Endometrium (tissue), 2 donors: ENCODE measurements around the gene TP53BP1.

ENCODE experiments used
- FAIRE-seq: peaks from 2 replicates; lab custom pipeline; 2012; peaks lifted over from hg19 to GRCh38; lab: Jason Lieb, UNC
- donor health status: control.
- donor health status: control.

The TP53BP1 gene

DNA sequence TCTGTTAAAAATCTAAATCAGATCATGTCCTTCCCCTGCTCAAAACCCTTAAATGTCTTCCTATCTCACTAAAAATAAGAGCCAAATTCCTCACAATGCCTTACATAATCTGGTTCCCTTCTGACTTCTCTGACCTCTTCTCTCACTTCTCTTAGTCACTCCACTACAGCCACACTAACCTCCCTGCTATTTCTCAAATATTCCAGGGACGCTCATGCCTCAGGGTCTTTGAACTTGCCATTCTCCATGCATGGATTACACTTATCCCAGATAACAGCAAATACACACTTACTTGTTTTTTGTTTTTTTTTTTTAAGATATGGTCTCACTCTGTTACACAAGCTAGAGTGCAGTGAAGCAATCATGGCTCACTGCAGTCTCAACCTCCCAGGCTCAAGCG, 8.5 kb downstream of the TP53BP1 start:
- FAIRE-seq = no peak

DNA sequence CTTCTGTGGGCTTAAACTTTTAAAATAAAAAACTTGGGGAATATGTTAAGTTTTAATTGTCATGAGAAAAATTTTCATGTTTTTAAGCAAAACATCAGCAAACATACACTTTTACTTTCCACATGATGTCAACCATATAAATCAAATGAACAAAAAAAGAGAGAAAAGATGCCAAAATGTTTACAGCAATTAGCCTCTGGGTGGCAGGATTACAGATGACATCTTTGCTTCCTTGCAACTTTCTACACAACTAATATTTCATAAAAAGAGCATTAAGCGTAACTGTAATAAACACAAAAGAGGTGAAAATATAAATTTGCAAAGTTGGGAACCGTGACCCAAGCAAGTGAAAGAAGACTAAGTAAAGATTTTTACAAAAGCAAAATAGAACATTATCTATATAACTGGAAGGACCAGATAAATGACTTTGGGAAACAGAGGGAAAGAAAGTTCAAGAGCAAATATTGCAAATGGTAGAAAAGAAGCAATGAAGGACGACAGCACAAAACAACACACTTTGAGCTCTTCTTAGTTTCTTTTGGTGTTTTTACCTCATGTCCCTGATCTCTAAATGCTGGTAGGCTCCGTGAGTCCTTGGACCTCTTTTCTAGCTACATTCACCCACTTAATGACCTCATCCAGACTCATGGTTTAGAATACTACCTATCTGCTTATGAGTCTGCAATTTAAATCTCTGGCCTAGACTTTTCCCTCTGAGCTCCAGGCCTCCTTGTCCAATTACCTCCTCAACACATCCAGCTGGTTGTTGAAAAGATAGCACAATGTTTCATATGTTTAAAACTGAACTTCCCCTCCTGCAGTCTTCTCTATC, 9.4 kb downstream of the TP53BP1 start:
- FAIRE-seq = peak; percentile 61

DNA sequence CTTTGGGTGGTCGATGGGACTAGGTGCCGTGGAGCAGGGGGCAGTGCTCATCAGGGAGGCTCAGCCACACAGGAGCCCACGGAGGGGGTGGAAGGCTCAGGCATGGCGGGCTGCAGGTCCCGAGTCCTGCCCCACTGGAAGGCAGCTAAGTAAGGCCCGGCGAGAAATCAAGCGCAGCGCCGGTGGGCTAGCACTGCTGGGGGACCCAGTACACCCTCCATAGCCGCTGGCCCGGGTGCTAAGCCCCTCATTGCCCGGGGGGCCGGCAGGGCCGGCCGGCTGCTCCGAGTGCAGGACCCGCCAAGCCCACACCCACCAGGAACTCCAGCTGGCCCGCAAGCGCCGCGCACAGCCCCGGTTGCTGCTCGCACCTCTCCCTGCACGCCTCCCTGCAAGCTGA, 19.1 kb downstream of the TP53BP1 start:
- no peak for FAIRE-seq

DNA sequence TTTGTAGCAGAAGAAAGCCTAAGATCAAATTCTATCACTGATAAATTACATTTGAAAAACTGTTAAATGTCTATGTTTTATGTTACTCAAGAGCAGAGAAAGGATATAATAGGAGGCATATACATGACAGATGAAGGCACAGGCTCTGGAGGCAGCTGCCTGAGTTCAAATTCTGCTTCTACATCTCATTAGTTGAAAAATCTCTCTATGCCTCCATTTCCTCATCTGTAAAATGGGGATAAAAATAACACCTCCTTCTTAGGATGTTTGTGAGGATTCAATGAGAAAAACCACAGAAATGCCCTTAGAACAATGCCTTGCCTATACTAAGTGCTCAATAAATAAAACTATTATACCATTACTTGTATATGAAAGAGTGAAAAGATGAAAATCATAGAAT, 21.0 kb downstream of the TP53BP1 start:
- no peak for FAIRE-seq

DNA sequence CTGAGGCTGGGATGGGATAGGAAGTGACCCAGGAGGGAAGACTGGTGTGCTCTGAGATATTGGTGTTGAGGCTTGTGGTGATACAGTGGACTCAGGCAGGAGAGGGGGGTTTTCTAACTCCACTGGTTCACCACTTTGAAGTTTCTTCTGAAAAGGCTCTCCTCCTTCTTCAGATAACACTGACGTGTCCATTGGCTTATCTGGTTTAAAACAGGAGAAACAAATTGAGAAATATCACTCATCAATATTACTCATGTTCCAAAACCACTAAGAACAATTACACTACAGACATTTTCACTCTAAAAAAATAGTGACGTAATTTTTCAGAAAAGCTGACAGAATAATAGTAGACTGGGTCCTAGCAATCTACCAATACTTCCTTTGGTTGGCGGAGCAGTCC, 23.1 kb downstream of the TP53BP1 start:
- FAIRE-seq = no peak

DNA sequence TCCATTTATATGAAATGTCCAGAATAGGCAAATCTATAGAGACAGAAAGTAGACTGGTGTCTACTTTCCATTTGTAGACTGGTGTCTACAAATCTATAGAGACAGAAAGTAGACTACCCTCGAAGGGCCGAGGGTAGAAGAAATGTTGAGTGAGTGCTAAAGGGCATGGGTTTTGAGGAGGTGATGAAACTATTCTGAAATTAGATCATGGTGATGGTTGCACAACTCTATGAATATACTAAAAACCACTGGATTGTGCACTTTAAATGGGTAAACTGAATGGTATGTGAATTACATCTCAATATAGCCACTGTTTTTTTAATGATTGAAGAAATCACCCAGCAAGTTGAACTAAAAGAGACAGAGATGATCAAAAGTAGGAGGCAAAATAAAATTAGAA, 27.9 kb downstream of the TP53BP1 start:
- no peak for FAIRE-seq

DNA sequence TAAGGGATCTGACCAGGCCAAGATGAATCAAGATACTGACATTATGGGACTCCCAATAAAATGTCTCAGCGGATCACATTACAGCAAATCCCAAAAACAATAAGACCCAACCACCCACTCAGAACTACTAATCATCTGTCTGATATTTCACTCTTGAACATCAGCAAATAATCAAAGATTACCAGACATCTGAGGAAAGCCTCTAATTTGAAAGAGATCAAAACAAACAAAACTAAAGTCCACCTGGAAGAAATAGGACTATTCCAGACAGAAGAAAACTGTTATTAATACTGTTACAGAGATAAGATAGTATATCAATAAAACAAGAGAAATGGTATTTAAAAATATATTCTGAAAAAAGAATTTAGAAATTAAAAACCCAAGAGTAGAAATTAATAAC, 29.0 kb downstream of the TP53BP1 start:
- FAIRE-seq = no peak

DNA sequence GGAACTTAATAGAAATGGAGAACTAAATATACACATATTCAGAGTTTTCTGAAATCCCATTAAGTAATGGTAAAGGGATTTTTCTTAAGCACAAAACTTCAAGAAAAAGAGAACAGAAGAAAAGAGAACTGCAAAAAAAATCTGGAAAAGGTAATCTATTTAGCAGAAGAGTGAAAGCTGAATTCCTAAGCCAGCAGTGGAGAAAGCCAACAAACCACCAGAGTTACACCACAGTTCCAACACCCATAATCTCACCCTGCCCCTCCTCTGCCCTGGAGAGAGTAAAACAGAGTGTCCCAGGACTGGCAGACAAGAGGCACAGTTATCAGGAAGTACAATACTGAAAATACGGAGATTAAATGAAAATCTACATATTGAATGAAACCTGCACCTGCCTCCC, 29.4 kb downstream of the TP53BP1 start:
- no peak for FAIRE-seq

DNA sequence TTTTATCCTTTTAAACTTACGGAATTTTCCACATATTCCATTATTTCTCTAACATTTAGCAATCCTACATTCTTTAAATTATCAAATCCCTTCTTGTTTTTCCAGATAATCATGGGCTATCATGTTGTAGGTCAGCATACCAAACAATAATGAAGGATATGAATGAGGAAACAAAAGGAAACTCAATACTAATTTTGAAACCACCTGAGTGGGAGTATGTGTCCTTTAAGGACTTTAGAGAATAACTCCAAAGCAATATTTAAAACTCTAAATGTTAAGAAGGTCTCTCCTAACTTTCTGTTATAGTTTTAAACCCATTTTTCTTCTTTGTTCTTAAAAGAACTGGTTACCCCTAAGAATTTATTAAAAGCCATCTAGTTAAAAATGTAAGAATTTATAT, 43.0 kb downstream of the TP53BP1 start:
- FAIRE-seq = no peak

DNA sequence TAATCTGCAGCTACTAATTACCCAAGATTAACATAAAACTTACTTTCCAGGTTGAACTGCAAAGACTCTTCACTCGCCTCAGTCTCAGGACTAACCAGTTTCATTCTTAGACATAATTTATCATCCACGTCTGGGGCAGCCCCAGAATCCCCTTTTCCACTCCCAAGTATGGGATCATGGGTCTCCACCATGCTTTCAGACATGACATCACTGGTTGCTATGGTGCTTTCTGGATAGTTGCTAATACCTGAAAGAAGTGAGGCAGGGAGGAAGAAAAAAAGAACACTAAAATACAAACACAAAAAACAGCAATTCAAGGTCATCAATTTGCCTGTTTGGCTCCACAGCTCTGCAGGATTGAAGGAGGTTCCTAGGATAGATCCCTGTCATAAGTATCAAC, 46.6 kb downstream of the TP53BP1 start:
- FAIRE-seq = no peak

DNA sequence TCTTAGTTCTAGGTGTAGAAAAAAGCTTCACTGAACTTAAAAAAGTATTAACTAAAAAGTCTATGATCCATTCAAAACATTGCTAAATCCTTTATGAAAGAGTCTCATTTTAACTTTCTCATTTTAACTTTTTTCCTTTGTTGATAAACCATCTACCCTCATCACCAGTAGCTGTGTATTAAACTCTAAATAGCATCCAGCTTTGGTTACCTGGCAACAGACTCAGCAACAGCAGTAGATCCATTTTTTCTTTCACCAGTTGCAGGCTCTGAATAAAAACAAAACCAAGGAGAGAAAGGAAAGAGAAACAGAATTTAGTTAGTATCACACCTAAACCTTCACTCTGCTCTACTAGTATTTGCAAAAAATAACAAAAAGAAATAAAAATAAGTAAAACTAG, 51.6 kb downstream of the TP53BP1 start:
- FAIRE-seq = no peak

DNA sequence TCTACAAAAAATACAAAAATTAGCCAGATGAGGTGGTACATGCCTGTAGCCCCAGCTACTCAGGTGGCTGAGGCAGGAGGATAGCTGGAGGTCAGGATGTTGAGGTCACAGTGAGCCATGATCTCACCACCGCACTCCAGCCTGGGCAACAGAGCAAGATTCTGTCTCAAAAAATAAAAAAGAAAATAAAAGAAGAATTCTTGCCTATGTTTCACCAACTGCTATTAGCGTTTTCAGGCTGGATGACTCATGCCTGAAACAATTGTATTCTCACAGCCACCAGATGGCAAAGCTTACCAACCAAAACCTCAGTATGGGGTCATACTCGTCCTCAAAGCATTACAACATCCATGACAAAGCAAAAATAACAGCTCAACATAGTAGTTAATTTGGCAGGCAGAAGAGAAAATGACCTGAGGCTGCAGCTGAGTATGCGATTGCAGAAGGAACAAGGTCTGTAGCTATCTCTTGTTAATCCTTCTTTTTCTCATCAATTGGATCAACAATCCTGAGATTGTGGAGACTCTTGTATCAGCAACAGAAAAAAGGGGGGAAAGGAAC, 52.2 kb downstream of the TP53BP1 start:
- peak; percentile 37 for FAIRE-seq

DNA sequence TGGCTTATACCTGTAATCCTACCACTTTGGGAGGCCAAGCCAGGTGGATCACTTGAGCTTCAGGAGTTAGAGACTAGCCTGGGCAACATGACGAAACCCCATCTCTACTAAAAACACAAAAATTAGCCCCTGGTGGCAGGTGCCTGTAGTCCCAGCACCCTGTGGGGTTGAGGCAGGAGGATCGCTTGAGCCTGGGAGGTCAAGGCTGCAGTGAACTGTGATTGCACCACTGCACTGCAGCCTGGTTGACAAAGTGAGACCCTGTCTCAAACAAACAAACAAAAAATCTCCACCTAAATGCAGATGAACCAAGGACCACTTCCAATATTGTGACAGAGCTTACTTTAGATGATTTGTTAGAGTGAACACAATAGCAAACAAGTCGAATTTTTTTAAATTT, 53.7 kb downstream of the TP53BP1 start:
- no peak for FAIRE-seq

DNA sequence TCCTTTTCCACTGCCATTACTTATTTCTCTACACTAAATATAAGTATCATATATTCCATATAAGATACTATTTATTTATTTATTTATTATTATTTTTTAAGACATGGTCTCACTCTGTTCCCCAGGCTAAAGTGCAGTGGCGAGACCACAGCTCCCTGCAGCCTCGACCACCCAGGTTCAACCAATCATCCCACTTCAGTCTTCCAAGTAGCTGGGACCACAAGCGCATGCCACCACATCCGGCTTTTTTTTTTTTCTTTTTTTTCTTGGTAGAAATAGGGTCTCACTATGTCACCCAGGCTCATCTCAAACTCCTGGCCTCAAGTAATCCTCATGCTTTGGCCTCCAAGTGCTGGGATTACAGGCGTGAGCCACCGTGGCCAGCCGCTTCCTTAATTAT, 56.6 kb downstream of the TP53BP1 start:
- no peak for FAIRE-seq

DNA sequence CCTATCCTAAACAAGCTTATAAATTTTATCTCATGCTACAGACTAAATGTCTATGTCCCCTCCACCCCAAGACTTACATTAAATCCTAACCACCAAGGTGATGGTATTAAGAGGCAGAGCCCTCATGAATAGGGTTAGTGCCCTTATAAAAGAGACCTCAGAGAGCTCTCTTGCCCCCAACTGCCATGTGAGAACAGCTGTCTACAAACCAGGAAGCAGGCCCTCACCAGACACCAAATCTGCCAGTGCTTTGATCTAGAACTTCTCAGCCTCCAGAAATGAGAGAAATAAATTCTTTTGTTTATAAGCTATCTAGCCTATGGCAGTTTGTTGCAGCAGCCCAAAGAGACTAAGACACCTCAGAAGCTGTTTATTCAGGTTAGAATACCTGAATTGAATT, 58.5 kb downstream of the TP53BP1 start:
- no peak for FAIRE-seq

DNA sequence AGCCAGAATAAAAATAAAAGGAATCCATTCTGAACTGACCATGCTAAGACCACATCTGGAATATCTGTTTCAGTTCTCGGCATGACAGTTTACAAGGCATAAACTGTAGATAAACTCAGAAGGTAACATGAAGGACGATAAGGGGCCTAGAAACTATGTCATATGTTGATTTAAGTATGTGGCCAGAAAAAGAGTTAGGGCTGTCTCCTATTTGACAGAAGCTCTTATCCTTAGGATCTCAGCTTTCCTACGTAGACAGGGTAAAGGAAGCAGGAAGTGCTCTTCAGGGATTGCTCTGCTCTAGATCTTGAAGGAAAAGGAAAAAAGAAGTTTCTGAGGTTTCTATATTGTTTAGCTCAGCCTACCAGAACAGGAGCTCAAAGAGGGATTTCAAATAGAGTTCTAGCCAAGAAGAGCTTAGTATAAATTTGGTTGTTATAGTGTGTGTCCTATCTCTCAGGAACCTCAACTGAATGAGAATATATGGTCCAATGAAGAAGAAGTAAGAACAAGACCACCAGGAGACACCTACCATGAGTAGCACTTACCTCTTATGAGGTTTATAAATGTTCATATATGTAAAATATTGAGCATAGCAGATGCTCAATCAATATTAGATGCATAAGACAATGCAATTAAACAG, 59.2 kb downstream of the TP53BP1 start:
- FAIRE-seq = no peak

DNA sequence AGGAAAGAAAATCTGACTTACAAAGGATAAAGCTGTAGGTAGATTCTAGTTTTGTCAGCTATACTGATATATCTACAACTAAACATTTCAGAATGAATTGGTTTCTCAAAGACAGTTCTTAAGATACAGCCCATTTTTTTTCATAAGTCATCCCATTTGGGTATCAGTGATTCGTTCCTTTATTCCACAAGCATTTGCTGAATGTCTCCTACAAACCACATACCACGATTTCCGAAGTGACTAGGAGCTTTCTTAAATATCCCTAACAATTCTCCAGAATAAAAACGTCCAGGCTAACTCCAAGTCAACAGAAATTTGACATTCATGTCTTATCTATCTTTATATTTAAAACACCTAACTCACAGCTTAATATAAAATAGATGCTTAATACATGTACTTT, 59.8 kb downstream of the TP53BP1 start:
- FAIRE-seq = no peak

DNA sequence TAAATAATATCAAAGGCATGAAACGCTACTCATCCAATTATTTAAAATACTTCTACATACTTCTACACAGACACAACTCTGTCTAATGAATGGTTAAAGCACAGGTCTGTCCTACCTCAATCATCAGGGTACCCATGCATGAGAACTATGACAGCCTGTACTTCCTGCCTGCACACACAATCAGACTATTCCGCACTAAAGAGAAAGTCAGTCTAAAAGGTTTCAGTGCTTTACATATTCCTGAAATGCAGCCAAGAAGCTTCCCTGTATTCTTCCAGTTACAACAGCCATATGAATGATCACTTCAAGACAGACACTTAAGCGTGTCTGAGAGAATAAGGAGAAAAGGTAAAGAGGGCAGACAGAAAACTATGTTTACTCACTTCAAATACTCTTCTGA, 63.3 kb downstream of the TP53BP1 start:
- FAIRE-seq = no peak

DNA sequence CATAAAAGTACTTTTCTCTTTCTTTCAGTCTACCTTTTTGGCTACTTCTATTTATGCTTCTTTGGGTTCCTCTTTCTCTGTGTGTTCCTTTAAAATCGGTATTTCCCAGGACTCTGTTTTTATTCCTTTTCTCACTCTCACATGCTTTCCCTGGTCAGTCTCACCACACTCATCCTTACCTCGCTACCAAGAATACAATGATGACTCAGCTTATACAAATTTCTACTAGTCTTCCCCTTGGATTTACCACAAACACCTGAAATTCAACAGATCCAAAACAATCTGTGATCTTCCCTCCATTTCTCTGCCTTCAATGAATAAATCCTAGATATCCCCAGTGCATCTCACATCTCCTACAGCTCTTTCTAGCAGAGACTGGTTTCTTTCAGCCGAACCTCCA, 69.2 kb downstream of the TP53BP1 start:
- FAIRE-seq = no peak

DNA sequence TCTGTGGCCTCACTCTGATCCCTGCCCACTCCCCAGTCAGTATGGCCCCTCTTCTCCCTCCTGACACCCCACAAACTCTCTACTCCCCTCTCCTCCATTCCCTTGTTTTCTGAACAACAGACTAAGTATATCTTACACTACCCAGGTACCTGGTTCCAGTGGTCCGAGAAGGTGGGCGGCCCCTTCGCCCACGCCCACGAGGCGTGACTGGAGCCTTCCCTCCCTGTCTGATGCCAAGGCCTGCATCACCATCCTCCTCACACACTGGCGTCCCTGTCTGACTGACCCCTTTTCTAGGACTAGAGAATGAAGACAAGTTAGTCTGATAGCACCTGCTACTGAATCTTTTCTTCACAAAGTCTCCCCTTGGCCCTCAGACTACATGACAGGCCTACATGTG, 72.1 kb downstream of the TP53BP1 start:
- FAIRE-seq = no peak

DNA sequence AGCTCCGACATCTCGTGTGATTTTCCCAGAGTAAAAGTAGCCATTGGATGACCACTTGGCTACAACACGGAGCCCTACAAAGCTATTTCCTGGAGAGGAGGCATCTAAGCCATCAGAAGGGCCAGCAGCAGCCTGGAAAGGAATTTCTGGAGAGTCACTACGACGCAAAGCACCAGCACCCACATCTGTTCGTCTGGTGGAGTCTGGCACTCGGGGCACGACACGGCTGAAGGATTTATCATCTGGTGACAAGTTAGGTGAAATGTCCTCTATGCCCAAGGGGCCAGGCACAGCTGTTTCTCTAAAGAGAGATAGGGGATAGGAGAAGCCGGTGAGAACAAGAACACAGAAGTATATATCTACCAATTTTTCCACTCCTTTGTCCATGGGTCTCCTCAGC, 72.5 kb downstream of the TP53BP1 start:
- FAIRE-seq = no peak

DNA sequence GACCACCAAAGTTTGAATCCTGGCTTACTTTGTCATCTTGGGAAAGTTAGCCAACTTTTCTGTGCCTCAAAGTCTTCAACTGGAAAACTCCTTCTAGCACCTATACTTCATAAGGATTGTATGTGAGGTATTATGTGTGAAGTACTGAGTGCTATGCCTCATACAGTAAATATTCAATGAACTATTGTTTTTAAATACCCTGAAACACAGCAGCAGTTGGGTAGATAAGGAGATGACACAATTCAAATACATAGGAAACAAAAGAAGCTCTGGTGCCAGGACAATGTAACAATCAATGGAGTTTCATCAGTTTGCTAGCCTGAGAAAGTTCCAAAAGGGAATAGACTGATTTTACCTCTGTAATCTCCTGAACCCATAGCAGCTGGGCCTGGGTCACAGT, 78.8 kb downstream of the TP53BP1 start:
- no peak for FAIRE-seq

DNA sequence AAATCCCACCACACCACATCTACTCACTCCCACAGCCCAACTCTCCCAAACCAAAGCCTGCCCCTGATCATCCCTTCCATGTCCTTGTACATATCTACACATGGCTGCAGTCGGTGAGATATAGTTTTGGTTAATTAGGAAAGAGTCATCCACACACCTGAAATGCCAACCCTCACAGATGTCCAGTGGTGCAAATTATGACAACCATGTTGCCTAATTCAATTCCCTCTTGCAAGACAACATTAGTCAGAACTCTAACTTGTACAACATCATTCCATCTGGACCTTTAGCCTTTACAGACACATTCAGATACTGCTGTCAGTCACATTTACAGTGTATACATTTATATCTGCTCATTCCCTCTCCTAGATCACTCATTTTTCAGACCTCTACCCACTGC, 80.9 kb downstream of the TP53BP1 start:
- FAIRE-seq = no peak
